Spleen (tissue), 3 donors: ENCODE data around the gene RHOB.

Experiments
- POLR2A ChIP-seq, 3 donors: fragments of 450-650 bp; IDR thresholded peaks; one replicate each; pipeline ENCODE4 v1.5.1; 2017; ENCODE audit warnings: antibody characterized with exemption in 3 of 3, mild to moderate bottlenecking in 1 of 3
- POLR2AphosphoS5 ChIP-seq, 3 donors: sonication (generic); formaldehyde crosslinking; IDR thresholded peaks; one replicate each; pipeline ENCODE4 v1.5.1; 2017; ENCODE audit warnings: antibody characterized with exemption in 3 of 3

DNA sequence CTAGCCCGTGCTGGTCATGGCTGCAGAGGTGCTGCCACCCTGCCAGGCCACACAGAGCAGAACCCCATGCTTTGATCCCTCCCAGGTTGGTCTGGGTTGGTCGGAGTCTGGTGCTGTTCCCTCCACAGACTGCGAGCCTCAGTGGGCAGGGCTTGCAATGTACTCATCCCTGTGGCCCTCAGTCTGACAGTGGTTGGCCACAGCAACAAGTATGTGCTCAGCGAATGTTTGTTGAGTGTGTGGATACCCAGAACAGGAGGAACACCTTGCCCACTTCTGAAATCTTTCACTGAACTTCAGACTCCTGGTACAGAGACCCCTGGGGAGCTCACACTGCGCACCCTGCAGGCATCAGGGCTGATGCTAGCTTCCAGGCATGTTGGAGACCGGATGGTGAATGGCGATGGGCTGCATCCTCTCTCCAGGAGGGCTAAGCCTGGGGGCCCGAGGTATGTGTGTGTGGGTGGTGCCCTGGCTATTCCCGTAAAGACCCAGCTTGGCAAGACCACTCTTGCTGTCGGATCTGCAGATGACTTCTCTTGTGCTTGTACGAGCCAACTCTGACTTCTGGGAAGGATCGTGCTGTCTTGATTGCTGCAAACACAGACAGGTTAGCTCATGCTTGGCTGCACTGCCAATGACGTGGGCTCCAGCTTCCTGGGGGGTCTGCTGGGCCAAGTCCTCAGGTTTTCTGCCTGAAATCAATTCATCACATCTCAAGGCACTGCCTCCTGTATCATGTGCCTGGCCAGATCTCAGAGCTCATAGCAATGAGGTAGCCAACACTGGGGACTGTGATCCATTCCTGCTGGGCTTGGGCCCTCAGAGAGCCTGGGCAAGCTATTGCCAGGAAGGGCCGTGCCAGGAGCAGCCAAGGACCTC lies 43.7 kb downstream of the RHOB start:
- TF ChIP-seq POLR2A (IDR thresholded peaks at IDR 0.05) (no peak), POLR2AphosphoS5 (IDR thresholded peaks at IDR 0.05) (no peak)
